Hematopoietic multipotent progenitor cell treated with erythropoietin and hydrocortisone succinate and interleukin-3 and kit ligand, for 4 days (in vitro differentiated cells): ENCODE measurements around the gene TBX10.
"Not testable (repeated sequence)": the region's sequence is repeated elsewhere in the genome, so short reads cannot be mapped to it uniquely, and the experiment has no call there.

Experiments
- DNase-seq: peaks from one replicate; pipeline ENCODE4 v3.0.0-alpha.2; 2015

TBX10 gene

GRCh38 chr11:67639438-67639859, at the start of gene TBX10:
Gene TBX10 (minus strand): TSS chr11:67639763. CDS start chr11:67639472, 291 bp downstream.
- no peak for DNase-seq

- no peak for DNase-seq
Observed at GRCh38 chr11:67689178-67689577, 49.6 kb upstream of the TBX10 start.

- no peak for DNase-seq
Observed at GRCh38 chr11:67687986-67688385, 48.4 kb upstream of the TBX10 start.

GRCh38 chr11:67685641-67686332, 46.2 kb upstream of the TBX10 start:
- DNase-seq, result peak; percentile 69

- not testable (repeated sequence) for DNase-seq
Observed at GRCh38 chr11:67682126-67683034, 42.8 kb upstream of the TBX10 start.

GRCh38 chr11:67680696-67681470, 41.3 kb upstream of the TBX10 start:
- DNase-seq, result peak; percentile 37

- DNase-seq, result no peak
Observed at GRCh38 chr11:67675058-67675747, 35.6 kb upstream of the TBX10 start.

- DNase-seq, result no peak
Observed at GRCh38 chr11:67674442-67674871, 34.9 kb upstream of the TBX10 start, which contains the start of gene ALDH3B2. Gene ALDH3B2 (minus strand): TSS chr11:67674623. CDS start chr11:67666935, 7,688 bp downstream.

- no peak for DNase-seq
Observed at GRCh38 chr11:67673902-67674301, 34.3 kb upstream of the TBX10 start.

GRCh38 chr11:67673358-67673757, 33.8 kb upstream of the TBX10 start:
- no peak for DNase-seq

- DNase-seq, result no peak
Observed at GRCh38 chr11:67671211-67671520, 31.6 kb upstream of the TBX10 start.

GRCh38 chr11:67670316-67671210, 31.0 kb upstream of the TBX10 start:
- no peak for DNase-seq

- no peak for DNase-seq
Observed at GRCh38 chr11:67668192-67668551, 28.6 kb upstream of the TBX10 start.

- no peak for DNase-seq
Observed at GRCh38 chr11:67667490-67668191, 28.1 kb upstream of the TBX10 start.

GRCh38 chr11:67666676-67667489, 27.3 kb upstream of the TBX10 start:
- DNase-seq, result no peak

GRCh38 chr11:67666303-67666645, 26.7 kb upstream of the TBX10 start:
- no peak for DNase-seq

- no peak for DNase-seq
Observed at GRCh38 chr11:67665541-67666302, 26.2 kb upstream of the TBX10 start.

- DNase-seq, result no peak
Observed at GRCh38 chr11:67664696-67665540, 25.4 kb upstream of the TBX10 start.
